Type B pancreatic cell (in vitro differentiated cells): ENCODE measurements around the gene LITAFD. TPM values are rescaled to one million over a fixed set of nuclear protein-coding genes. Genes with fewer than 3 reads are reported as not detected.

Source experiments
- DNase-seq: peaks from one replicate; pipeline ENCODE4 v3.0.0; 2021; ENCODE audit warnings: mixed read lengths; ENCODE audit not compliant: unreplicated experiment; ENCODE audit errors: extremely low spot score
- H3K27ac Mint-ChIP-seq: 2 replicates; pipeline ENCODE4 v1.8.0; 2021; ENCODE audit warnings: mild to moderate bottlenecking, mixed read lengths
- H3K27me3 Mint-ChIP-seq: 2 replicates; pipeline ENCODE4 v1.8.0; 2021; ENCODE audit warnings: mixed read lengths
- H3K36me3 Mint-ChIP-seq: 2 replicates; pipeline ENCODE4 v1.8.0; 2021; ENCODE audit warnings: mixed read lengths
- H3K4me1 Mint-ChIP-seq: one replicate; pipeline ENCODE4 v1.8.0; 2021; ENCODE audit warnings: mixed read lengths; ENCODE audit not compliant: unreplicated experiment
- H3K4me3 Mint-ChIP-seq: 2 replicates; pipeline ENCODE4 v1.8.0; 2021; ENCODE audit warnings: mild to moderate bottlenecking, mixed read lengths
- H3K9me3 Mint-ChIP-seq: 2 replicates; pipeline ENCODE4 v1.8.0; 2021; ENCODE audit warnings: mixed read lengths
- total RNA-seq: library from RNA; stranded (reverse); gene quantifications from 2 replicates; pipeline ENCODE4 v1.2.1, GENCODE V29; 2021; ENCODE audit warnings: low replicate concordance
- TF ChIP-seq, protein P1 (sequence below): fragments of 200-600 bp; sonication (generic); conservative IDR thresholded peaks from 2 replicates; pipeline ENCODE4 v1.5.0; 2021; ENCODE audit warnings: antibody characterized with exemption, mild to moderate bottlenecking

Gene LITAFD
- total RNA-seq, 1 donor from 2014 or later: not detected

DNA sequence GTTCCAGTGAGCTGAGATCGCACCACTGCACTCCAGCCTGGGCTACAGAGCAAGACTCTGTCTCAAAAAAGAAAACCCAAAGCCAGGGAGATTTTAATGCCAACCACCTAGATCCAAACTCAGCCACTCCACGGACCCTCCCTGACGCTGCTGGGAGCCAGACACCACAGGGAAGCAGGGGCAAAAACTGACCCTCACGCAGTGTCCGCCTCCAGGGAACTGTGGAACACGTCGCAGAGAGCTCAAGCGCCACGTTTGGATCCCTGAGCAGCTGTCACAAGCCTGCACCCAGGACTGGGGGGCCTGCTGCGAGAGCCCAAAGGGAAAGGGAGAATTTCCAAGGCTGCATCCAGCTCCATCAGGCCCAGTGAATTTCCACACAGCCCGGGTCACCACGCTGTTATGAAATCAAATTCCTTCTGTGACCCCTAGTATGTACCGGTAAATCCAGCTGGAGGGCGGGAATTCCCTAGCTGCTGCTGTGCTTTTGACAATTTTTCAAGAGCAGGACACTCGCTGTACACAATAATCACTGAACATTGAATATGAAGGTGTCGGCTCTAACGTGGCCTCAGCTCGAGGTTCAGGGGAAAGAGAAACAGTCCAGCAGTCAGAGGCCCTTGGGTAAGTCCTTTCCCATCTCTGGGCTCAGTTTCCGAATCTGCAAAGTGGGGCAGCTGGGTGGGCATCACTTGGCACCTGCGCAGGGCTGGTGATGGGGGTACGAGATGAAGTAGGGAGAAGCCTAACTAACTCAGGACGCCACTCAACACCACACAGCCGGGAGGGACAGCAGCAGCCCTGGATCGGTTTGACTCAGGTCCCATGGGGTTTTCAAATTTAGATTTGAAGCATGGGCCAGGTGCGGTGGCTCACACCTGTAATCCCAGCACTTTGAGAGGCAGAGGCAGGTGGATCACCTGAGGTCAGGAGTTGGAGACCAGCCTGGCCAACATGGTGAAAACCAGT, 22.0 kb upstream of the LITAFD start:
- peaks cover 18% of the 10 kb centered on the region for H3K4me1 Mint-ChIP-seq
- TF ChIP-seq, protein P1, sequence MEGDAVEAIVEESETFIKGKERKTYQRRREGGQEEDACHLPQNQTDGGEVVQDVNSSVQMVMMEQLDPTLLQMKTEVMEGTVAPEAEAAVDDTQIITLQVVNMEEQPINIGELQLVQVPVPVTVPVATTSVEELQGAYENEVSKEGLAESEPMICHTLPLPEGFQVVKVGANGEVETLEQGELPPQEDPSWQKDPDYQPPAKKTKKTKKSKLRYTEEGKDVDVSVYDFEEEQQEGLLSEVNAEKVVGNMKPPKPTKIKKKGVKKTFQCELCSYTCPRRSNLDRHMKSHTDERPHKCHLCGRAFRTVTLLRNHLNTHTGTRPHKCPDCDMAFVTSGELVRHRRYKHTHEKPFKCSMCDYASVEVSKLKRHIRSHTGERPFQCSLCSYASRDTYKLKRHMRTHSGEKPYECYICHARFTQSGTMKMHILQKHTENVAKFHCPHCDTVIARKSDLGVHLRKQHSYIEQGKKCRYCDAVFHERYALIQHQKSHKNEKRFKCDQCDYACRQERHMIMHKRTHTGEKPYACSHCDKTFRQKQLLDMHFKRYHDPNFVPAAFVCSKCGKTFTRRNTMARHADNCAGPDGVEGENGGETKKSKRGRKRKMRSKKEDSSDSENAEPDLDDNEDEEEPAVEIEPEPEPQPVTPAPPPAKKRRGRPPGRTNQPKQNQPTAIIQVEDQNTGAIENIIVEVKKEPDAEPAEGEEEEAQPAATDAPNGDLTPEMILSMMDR: no peak

DNA sequence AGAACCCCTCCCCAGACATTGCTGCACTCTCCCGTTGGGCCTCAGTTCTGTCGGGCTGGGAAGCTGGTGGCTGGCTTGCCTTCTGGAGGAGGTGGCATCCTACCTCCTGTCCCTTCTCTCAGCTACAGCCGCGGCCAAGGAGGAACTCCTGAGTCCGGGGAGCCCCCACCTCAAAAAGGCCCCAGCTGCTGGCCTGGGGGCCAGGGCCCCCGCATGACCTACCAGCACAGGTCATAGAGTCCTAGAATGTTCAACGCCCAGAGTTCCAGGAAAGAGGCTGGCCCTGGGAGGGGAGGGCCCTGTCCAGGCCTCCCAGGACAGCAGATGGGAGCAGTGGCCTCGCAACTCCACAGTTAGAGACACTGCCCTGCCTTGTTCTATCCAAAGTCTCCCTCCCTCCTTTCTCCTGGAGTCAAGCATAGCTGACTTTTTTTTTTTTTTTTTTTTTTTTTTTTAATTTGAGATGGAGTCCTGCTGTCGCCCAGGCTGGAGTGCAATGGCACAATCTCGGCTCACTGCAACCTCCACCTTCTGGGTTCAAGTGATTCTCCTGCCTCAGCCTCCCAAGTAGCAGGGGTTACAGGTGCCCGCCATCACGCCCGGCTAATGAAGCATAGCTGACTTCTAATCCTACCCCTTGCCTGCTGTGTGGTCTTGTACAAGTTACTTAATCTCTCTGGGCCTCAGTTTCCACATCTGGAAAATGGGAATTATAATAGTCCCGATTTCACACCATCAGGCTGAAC, 20.4 kb upstream of the LITAFD start:
- H3K9me3 Mint-ChIP-seq: no peaks in the 10 kb centered on the region

More for the DNA sequence above, 22.0 kb upstream of the LITAFD start:
- no peak for DNase-seq
- Mint-ChIP-seq H3K9me3 (no peaks in the 10 kb centered on the region), H3K36me3 (peaks cover 14% of the 10 kb centered on the region), H3K4me3 (peak overlapping the region; percentile 14), H3K27me3 (no peaks in the 10 kb centered on the region), H3K27ac (peak overlapping the region; percentile 62)

DNA sequence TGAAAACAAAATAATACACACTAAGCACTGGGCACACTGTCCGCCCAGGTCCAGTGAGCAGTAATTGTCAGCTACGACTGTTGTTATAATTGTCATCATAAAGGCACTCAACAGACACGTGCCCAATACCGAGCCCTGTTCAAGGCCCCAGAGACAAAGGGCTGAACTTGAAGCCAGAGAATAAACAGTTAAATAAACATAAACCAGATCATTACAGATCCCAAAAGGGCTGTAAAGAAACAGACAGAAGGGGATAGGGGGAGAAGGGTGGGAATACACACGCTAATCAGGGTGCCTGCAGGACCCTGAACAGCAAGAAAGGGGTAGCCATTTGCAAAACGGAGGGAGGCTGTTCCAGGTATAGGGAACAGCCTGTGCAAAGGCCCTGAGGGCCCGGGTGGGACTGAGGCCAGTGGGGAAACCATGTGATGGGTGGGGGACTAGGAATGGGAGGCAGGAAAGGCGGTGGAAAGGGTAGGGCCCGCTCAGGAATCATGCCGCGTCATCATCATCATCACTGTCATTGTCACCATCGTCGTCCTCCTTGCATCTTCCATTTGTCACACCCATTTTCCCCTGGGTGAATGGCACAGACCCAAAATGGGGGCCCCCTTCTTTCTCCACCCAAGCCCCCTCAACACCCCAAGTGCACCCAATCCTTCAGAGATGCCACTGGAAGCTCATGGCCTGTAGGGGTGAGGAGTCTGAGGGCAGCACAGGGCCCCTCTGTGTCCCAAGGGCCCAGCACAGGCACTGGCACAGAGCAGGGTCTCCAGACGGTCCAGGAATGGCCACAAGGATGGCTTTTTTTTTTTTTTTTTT, 19.6 kb upstream of the LITAFD start:
- peaks cover 35% of the 10 kb centered on the region for H3K4me1 Mint-ChIP-seq
- no peaks in the 10 kb centered on the region for H3K27me3 Mint-ChIP-seq
- H3K9me3 Mint-ChIP-seq: no peaks in the 10 kb centered on the region
- H3K36me3 Mint-ChIP-seq: peaks cover 9% of the 10 kb centered on the region
- H3K4me3 Mint-ChIP-seq: peak overlapping the region; percentile 1
- peak overlapping the region; percentile 66 for H3K27ac Mint-ChIP-seq
- TF ChIP-seq, protein P1: no peak
- DNase-seq: no peak

More for the DNA sequence above, 20.4 kb upstream of the LITAFD start:
- no peak for DNase-seq
- peak overlapping the region; percentile 55 for H3K27ac Mint-ChIP-seq
- peaks cover 29% of the 10 kb centered on the region for H3K4me1 Mint-ChIP-seq
- H3K27me3 Mint-ChIP-seq: no peaks in the 10 kb centered on the region
- H3K36me3 Mint-ChIP-seq: peaks cover 9% of the 10 kb centered on the region
- TF ChIP-seq, protein P1: no peak
- H3K4me3 Mint-ChIP-seq: peak overlapping the region; percentile 28

DNA sequence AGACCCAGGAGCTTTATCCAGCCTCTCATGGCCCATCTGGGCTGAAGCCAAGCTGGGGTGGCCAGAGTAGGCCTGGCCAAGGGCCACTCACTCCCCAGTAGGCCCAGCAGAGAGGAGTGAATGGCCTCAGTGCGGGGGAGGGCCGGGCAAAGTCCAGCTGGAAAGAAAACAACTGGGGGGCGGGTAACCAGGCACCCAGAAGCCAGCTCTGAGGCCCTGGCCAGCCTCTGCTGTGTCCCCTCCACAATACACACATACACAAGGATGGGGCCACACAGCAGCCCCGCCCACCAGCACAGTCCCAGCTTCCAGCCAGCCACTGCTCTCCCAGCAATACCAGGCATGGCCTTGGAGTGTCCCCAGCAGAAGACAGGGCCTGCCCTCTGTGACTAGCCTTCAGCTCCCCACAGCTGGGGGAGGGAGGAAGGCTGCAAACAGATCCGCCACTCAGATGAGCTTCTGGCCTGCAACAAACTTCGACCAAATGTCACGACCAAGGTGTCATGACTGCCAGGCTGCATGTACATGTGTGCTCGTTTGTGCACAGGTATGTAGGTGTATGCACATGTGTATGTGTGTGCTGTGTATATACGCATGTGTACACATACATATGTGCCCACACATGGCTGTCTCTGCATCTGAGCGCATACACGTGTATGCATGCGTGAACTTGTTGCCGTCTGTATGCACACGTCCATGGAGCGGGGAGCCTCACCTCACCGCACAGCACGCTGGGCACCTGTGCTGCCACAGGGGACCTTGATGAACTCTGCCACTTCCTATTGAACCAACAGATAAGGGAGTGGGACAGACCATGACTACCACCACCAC, 18.3 kb upstream of the LITAFD start:
- Mint-ChIP-seq H3K4me1 (peaks cover 37% of the 10 kb centered on the region), H3K27me3 (no peaks in the 10 kb centered on the region), H3K9me3 (no peaks in the 10 kb centered on the region), H3K27ac (peak overlapping the region; percentile 78), H3K36me3 (peaks cover 6% of the 10 kb centered on the region), H3K4me3 (peak overlapping the region; percentile 72)
- DNase-seq: no peak
- TF ChIP-seq, protein P1: no peak
